SH-SY5Y (cell line): ENCODE results near the gene PPP2R3B.

ENCODE experiments used
- GATA2 ChIP-seq: IDR thresholded peaks from 2 replicates; pipeline ENCODE4 v1.6.1; 2011; ENCODE audit warnings: mild to moderate bottlenecking, low read depth, low read length
- GATA3 ChIP-seq: IDR thresholded peaks from 2 replicates; pipeline ENCODE4 v1.6.1; 2011; ENCODE audit warnings: low read depth, mild to moderate bottlenecking, low read length, moderate library complexity

- TF ChIP-seq GATA2 = no peak
- TF ChIP-seq GATA3 = no peak
Observed at GRCh38 chrX:370963-371745, 15.6 kb downstream of the PPP2R3B start.
